Cardiac fibroblast (primary cell): ENCODE measurements around the gene TMEM127.

ENCODE experiments used
- DNase-seq, 2 donors: peaks; one replicate each; pipeline versions ENCODE4 v3.0.0 to v3.0.0-alpha.2; 2010; ENCODE audit warnings: low read depth in 2 of 2
- H3K4me3 ChIP-seq, 2 donors: replicated peaks in 1 of 2; 1 replicate in 1 of 2; 2 replicates in 1 of 2; pipeline ENCODE4 v1.5.1; 2011; ENCODE audit warnings: low read depth in 2 of 2, low read length in 2 of 2, mild to moderate bottlenecking in 2 of 2, moderate library complexity in 1 of 2
- TF ChIP-seq, protein P1 (sequence below): IDR thresholded peaks from one replicate; pipeline ENCODE4 v1.5.1; 2011; ENCODE audit warnings: low read depth, mild to moderate bottlenecking, low read length, inconsistent platforms

Gene TMEM127

DNA sequence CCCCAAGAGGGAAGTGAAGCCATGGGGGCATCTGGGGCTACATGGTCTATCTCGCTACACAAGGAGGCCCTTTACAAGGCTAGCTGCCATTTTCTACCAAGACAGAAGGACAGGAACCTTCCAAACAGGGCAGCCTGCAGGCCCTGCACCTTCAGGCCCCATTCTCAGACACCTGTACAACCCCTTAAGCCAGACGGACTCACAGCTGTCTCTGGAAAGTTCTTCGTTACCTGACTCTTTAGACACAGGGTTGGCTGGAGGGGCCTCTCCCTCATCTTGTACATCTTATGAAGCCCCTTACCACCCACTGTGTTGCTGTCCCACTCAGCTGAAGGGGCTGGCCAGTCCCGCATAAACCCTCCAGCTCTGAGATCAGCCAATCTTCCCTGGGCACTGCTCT, 17.2 kb downstream of the TMEM127 start:
- no peak for DNase-seq
- H3K4me3 ChIP-seq: no peak overlapping the region
- TF ChIP-seq, protein P1, sequence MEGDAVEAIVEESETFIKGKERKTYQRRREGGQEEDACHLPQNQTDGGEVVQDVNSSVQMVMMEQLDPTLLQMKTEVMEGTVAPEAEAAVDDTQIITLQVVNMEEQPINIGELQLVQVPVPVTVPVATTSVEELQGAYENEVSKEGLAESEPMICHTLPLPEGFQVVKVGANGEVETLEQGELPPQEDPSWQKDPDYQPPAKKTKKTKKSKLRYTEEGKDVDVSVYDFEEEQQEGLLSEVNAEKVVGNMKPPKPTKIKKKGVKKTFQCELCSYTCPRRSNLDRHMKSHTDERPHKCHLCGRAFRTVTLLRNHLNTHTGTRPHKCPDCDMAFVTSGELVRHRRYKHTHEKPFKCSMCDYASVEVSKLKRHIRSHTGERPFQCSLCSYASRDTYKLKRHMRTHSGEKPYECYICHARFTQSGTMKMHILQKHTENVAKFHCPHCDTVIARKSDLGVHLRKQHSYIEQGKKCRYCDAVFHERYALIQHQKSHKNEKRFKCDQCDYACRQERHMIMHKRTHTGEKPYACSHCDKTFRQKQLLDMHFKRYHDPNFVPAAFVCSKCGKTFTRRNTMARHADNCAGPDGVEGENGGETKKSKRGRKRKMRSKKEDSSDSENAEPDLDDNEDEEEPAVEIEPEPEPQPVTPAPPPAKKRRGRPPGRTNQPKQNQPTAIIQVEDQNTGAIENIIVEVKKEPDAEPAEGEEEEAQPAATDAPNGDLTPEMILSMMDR: no peak

DNA sequence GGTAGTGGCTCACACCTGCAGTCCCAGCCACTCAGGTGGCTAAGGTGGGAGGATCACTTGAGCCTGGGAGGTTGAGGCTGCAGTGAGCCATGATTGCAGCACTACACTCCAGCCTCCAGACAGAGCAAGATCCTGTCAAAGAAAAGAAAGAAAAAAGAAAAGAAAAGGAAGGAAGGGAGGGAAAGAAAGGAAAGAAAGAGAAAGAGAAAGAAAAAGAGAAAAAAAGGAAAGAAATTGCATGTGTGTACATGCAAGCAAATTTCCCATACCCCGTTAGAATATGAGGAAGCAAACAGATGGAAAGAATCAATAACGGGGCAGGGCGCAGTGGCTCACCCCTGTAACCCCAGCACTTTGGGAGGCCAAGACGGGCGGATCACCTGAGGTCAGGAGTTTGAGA, 17.9 kb downstream of the TMEM127 start:
- no peak for DNase-seq
- TF ChIP-seq, protein P1: no peak

GRCh38 chr2:96247009-96247408, 18.8 kb downstream of the TMEM127 start:
- H3K4me3 ChIP-seq: no peak overlapping the region
- TF ChIP-seq, protein P1: no peak

More for the DNA sequence above, 17.9 kb downstream of the TMEM127 start:
- no peak overlapping the region for H3K4me3 ChIP-seq

GRCh38 chr2:96245609-96246390, 20.0 kb downstream of the TMEM127 start:
- TF ChIP-seq, protein P1: no peak
- H3K4me3 ChIP-seq: no peak overlapping the region
- peak; percentile 69 to 90 for DNase-seq

More at GRCh38 chr2:96247009-96247408, 18.8 kb downstream of the TMEM127 start:
- no peak for DNase-seq

GRCh38 chr2:96243843-96244242, 22.0 kb downstream of the TMEM127 start:
- TF ChIP-seq, protein P1: no peak
- DNase-seq: no peak
- no peak overlapping the region for H3K4me3 ChIP-seq

GRCh38 chr2:96241900-96242611, 23.7 kb downstream of the TMEM127 start:
- H3K4me3 ChIP-seq: no peak overlapping the region
- TF ChIP-seq, protein P1: no peak
- DNase-seq: peak; percentile 86 to 92
